Motor neuron (in vitro differentiated cells): ENCODE results near the gene LACRT. TPM values are rescaled to one million over a fixed set of nuclear protein-coding genes. Genes with fewer than 3 reads are reported as not detected.

Source experiments
- ATAC-seq, 8 experiments: fragments of 200-7000 bp; cut with Tn5 transposase; replicated peaks in 6 of 8; 2 replicates each; pipeline ENCODE4 v1.8.0; 2021; ENCODE audit warnings: mild to moderate bottlenecking in 8 of 8, moderate library complexity in 8 of 8
- H3K27ac ChIP-seq, 2 donors: fragments of 250-450 bp; sonication (Bioruptor Pico); 2 replicates each; pipeline ENCODE4 v1.9.0; 2021; ENCODE audit warnings: antibody characterized with exemption in 2 of 2, mild to moderate bottlenecking in 2 of 2, moderate library complexity in 1 of 2
- H3K4me1 ChIP-seq, 2 donors: fragments of 250-450 bp; sonication (Bioruptor Pico); replicated peaks in 1 of 2; 2 replicates each; pipeline ENCODE4 v1.6.1; 2021; ENCODE audit warnings: antibody characterized with exemption in 2 of 2, mild to moderate bottlenecking in 2 of 2, moderate library complexity in 1 of 2
- H3K4me3 ChIP-seq, 5 donors: fragments of 250-450 bp; sonication (Bioruptor Pico); 2 replicates each; pipeline ENCODE4 v1.9.0; 2021; ENCODE audit warnings: antibody characterized with exemption in 5 of 5, mild to moderate bottlenecking in 5 of 5, moderate library complexity in 4 of 5
- WGBS, 10 experiments: fragments of 450-650 bp; shearing (Covaris generic); methylation state at CpG; one replicate each; pipeline ENCODE4 v1.0.0; 2022; 5-methylcytosine and 5-hydroxymethylcytosine counted together
- in situ Hi-C, 9 experiments: fragments of 400-800 bp; cut with MboI; loops; one replicate each; pipeline ENCODE4 v1.15.0; 2021; ENCODE audit warnings: low sequenced_read_pairs in 9 of 9, low pct_unique_long_range_greater_than_20kb in 2 of 9; ENCODE audit not compliant: unreplicated experiment in 9 of 9
- total RNA-seq, 8 experiments: library from RNA; unstranded; fragments of 300-600 nt; gene quantifications; 2 replicates each; pipeline versions ENCODE4 v1.2.3 to v1.2.4, GENCODE V29; 2022

Gene LACRT
- total RNA-seq, 8 experiments from 2014 or later: not detected

- H3K27ac ChIP-seq: no peak overlapping the region
- in situ Hi-C loops: no loop called here
- 67 to 100% (median 90%) methylated on average over 1 to 6 of the region's 6 CpGs; no CpG with 5 or more reads in 5 of the 10 experiments for WGBS, 10 experiments
- H3K4me1 ChIP-seq: no peaks in the 10 kb centered on the region
- no peak overlapping the region for H3K4me3 ChIP-seq
- ATAC-seq: no peak
Measured at GRCh38 chr12:54605138-54605970, 29.3 kb downstream of the LACRT start.

- no peak overlapping the region for H3K27ac ChIP-seq
- WGBS, 10 experiments: 80 to 100% (median 83%) methylated on average over 1 to 4 of the region's 4 CpGs; no CpG with 5 or more reads in 5 of the 10 experiments
- H3K4me1 ChIP-seq: no peaks in the 10 kb centered on the region
- no peak for ATAC-seq
- in situ Hi-C loops: no loop called here
- no peak overlapping the region for H3K4me3 ChIP-seq
Measured at GRCh38 chr12:54604436-54604835, 30.3 kb downstream of the LACRT start.

GRCh38 chr12:54603872-54604271 is 30.8 kb downstream of the LACRT start:
- Histone ChIP-seq H3K4me3 (no peak overlapping the region), H3K27ac (no peak overlapping the region), H3K4me1 (no peaks in the 10 kb centered on the region)
- ATAC-seq: no peak
- 43 to 100% (median 83%) methylated on average over 1 to 3 of the region's 5 CpGs; no CpG with 5 or more reads in 5 of the 10 experiments for WGBS, 10 experiments
- in situ Hi-C loops: no loop called here

- no peaks in the 10 kb centered on the region for H3K4me1 ChIP-seq
- ATAC-seq: peak in 6 of 8 experiments; percentile 45 to 98 (median 83)
- WGBS, 10 experiments: 7 to 41% (median 19%) methylated on average over 2 to 7 of the region's 8 CpGs
- in situ Hi-C loops: no loop called here
- H3K4me3 ChIP-seq: no peak overlapping the region
- H3K27ac ChIP-seq: no peak overlapping the region
Measured at GRCh38 chr12:54603173-54603814, 31.4 kb downstream of the LACRT start.

GRCh38 chr12:54602661-54603060 is 32.0 kb downstream of the LACRT start:
- ATAC-seq: no peak
- H3K4me3 ChIP-seq: no peak overlapping the region
- H3K4me1 ChIP-seq: no peaks in the 10 kb centered on the region
- H3K27ac ChIP-seq: no peak overlapping the region
- in situ Hi-C loops: no loop called here
- 25 to 100% (median 50%) methylated on average over 1 to 2 of the region's 2 CpGs; no CpG with 5 or more reads in 5 of the 10 experiments for WGBS, 10 experiments

- WGBS, 10 experiments: 20 to 100% (median 62%) methylated on average over 1 to 3 of the region's 4 CpGs; no CpG with 5 or more reads in 2 of the 10 experiments
- ATAC-seq: peak in 7 of 8 experiments; percentile 36 to 60 (median 43)
- no peak overlapping the region for H3K27ac ChIP-seq
- H3K4me1 ChIP-seq: no peaks in the 10 kb centered on the region
- H3K4me3 ChIP-seq: no peak overlapping the region
- in situ Hi-C loops: no loop called here
Measured at GRCh38 chr12:54601841-54602240, 32.9 kb downstream of the LACRT start.

GRCh38 chr12:54598970-54599369 is 35.7 kb downstream of the LACRT start:
- no peak overlapping the region for H3K4me3 ChIP-seq
- WGBS, 10 experiments: 0 to 100% (median 77%) methylated on average over 1 to 5 of the region's 5 CpGs; no CpG with 5 or more reads in 1 of the 10 experiments
- no peaks in the 10 kb centered on the region for H3K4me1 ChIP-seq
- in situ Hi-C loops: loop anchor here in 2 of 9 experiments (25.0 kb wide), 1 partner anchor 363 kb away; no protein-coding TSS in a partner anchor
- no peak for ATAC-seq
- no peak overlapping the region for H3K27ac ChIP-seq

- 17 to 86% (median 37%) methylated on average over 1 to 3 of the region's 3 CpGs; no CpG with 5 or more reads in 4 of the 10 experiments for WGBS, 10 experiments
- Histone ChIP-seq H3K27ac (no peak overlapping the region), H3K4me1 (no peaks in the 10 kb centered on the region), H3K4me3 (no peak overlapping the region)
- in situ Hi-C loops: loop anchor here in 2 of 9 experiments (25.0 kb wide), 1 partner anchor 366 kb away; no protein-coding TSS in a partner anchor
- ATAC-seq: peak; percentile 64 to 98 (median 76)
Measured at GRCh38 chr12:54596526-54596946, 38.2 kb downstream of the LACRT start.

GRCh38 chr12:54595471-54595870 is 39.2 kb downstream of the LACRT start:
- Histone ChIP-seq H3K4me1 (no peaks in the 10 kb centered on the region), H3K4me3 (no peak overlapping the region), H3K27ac (no peak overlapping the region)
- ATAC-seq: no peak
- 20 to 100% (median 70%) methylated on average over 1 to 2 of the region's 3 CpGs; no CpG with 5 or more reads in 6 of the 10 experiments for WGBS, 10 experiments
- in situ Hi-C loops: loop anchor here in 2 of 9 experiments (25.0 kb wide), 1 partner anchor 367 kb away; no protein-coding TSS in a partner anchor

GRCh38 chr12:54593725-54594124 is 41.0 kb downstream of the LACRT start:
- ATAC-seq: no peak
- H3K27ac ChIP-seq: no peak overlapping the region
- no peaks in the 10 kb centered on the region for H3K4me1 ChIP-seq
- no peak overlapping the region for H3K4me3 ChIP-seq
- 0 to 100% (median 39%) methylated on average over 1 to 4 of the region's 5 CpGs; no CpG with 5 or more reads in 1 of the 10 experiments for WGBS, 10 experiments
- in situ Hi-C loops: loop anchor here in 2 of 9 experiments (25.0 kb wide), 1 partner anchor 369 kb away; no protein-coding TSS in a partner anchor

- WGBS, 10 experiments: 20 to 100% (median 67%) methylated on average over 1 to 4 of the region's 4 CpGs; no CpG with 5 or more reads in 3 of the 10 experiments
- Histone ChIP-seq H3K4me1 (no peaks in the 10 kb centered on the region), H3K27ac (no peak overlapping the region), H3K4me3 (no peak overlapping the region)
- in situ Hi-C loops: loop anchor here in 2 of 9 experiments (25.0 kb wide), 1 partner anchor 369 kb away; no protein-coding TSS in a partner anchor
- no peak for ATAC-seq
Measured at GRCh38 chr12:54593135-54593534, 41.6 kb downstream of the LACRT start.

- peak in 2 of 8 experiments; percentile 55 to 57 for ATAC-seq
- no peak overlapping the region for H3K4me3 ChIP-seq
- no peak overlapping the region for H3K27ac ChIP-seq
- WGBS, 10 experiments: 54 to 100% (median 80%) methylated on average over 1 to 2 of the region's 2 CpGs; no CpG with 5 or more reads in 7 of the 10 experiments
- peaks cover 4 to 6% of the 10 kb centered on the region in 2 donors for H3K4me1 ChIP-seq
- in situ Hi-C loops: loop anchor here in 2 of 9 experiments (25.0 kb wide), 1 partner anchor 370 kb away; no protein-coding TSS in a partner anchor
Measured at GRCh38 chr12:54592316-54592715, 42.4 kb downstream of the LACRT start.
